Measurements from ENCODE around the gene RBM7. TPM values are rescaled to one million over a fixed set of nuclear protein-coding genes. Genes with fewer than 3 reads are reported as not detected.

Gene RBM7
- total RNA-seq, 4 donors from 2014 or later, result 5.6 to 25.9 (median 23.1) TPM

GRCh38 chr11:114392735-114393667, 7.5 kb upstream of the RBM7 start:
- intact Hi-C loops (cut with DNase I; ENCODE audit: low total_unique reads), result no loop called here
- Histone ChIP-seq H3K36me3 (no peaks in the 10 kb centered on the region), H3K4me3 (no peak overlapping the region), H3K27ac (no peak overlapping the region), H3K9me3 (no peaks in the 10 kb centered on the region), H3K4me1 (peaks cover 0 to 27% (median 2%) of the 10 kb centered on the region in 4 donors), H3K27me3 (no peaks in the 10 kb centered on the region)
- TF ChIP-seq CTCF (IDR thresholded peaks at IDR 0.05) (no peak), POLR2AphosphoS5 (IDR thresholded peaks at IDR 0.05) (no peak), POLR2A (IDR thresholded peaks at IDR 0.05) (no peak), EP300 (IDR thresholded peaks at IDR 0.05; ENCODE audit: low read depth) (no peak)
- in situ Hi-C loops (cut with MboI; ENCODE audit: low pct_ligation_motif_present in 1 of 4, low pct_unique_long_range_greater_than_20kb in 1 of 4, low sequenced_read_pairs in 3 of 4), result no loop called here
- 65 to 69% methylated on average over 4 of the region's 4 CpGs for WGBS, 2 donors (ENCODE audit: low coverage in 1 of 2)
- no peak for DNase-seq

GRCh38 chr11:114395736-114396135, 4.7 kb upstream of the RBM7 start:
- Histone ChIP-seq H3K27me3 (no peaks in the 10 kb centered on the region), H3K4me3 (no peak overlapping the region), H3K36me3 (no peaks in the 10 kb centered on the region), H3K27ac (no peak overlapping the region), H3K4me1 (peaks cover 8 to 43% (median 10%) of the 10 kb centered on the region in 4 donors), H3K9me3 (no peaks in the 10 kb centered on the region)
- intact Hi-C loops (cut with DNase I; ENCODE audit: low total_unique reads), result no loop called here
- WGBS, 2 donors (ENCODE audit: low coverage in 1 of 2), result 21 to 41% methylated on average over 3 of the region's 3 CpGs
- no peak for TF ChIP-seq EP300 (IDR thresholded peaks at IDR 0.05; ENCODE audit: low read depth)
- peak in 1 of 5 experiments; percentile 20 for TF ChIP-seq CTCF (IDR thresholded peaks at IDR 0.05)
- in situ Hi-C loops (cut with MboI; ENCODE audit: low pct_ligation_motif_present in 1 of 4, low pct_unique_long_range_greater_than_20kb in 1 of 4, low sequenced_read_pairs in 3 of 4), result no loop called here
- no peak for DNase-seq

- Histone ChIP-seq H3K9me3 (no peaks in the 10 kb centered on the region), H3K4me3 (no peak overlapping the region), H3K36me3 (no peaks in the 10 kb centered on the region), H3K27me3 (no peaks in the 10 kb centered on the region), H3K4me1 (peaks cover 9 to 51% (median 13%) of the 10 kb centered on the region in 4 donors), H3K27ac (no peak overlapping the region)
- in situ Hi-C loops (cut with MboI; ENCODE audit: low pct_ligation_motif_present in 1 of 4, low pct_unique_long_range_greater_than_20kb in 1 of 4, low sequenced_read_pairs in 3 of 4), result no loop called here
- TF ChIP-seq CTCF (IDR thresholded peaks at IDR 0.05), result no peak
- no peak for TF ChIP-seq POLR2AphosphoS5 (IDR thresholded peaks at IDR 0.05)
- no peak for TF ChIP-seq POLR2A (IDR thresholded peaks at IDR 0.05)
- TF ChIP-seq EP300 (IDR thresholded peaks at IDR 0.05; ENCODE audit: low read depth), result no peak
- no peak for DNase-seq
- intact Hi-C loops (cut with DNase I; ENCODE audit: low total_unique reads), result no loop called here
Measured at GRCh38 chr11:114396916-114397315, 3.5 kb upstream of the RBM7 start.

- Histone ChIP-seq H3K27me3 (no peaks in the 10 kb centered on the region), H3K36me3 (no peaks in the 10 kb centered on the region), H3K27ac (no peak overlapping the region), H3K4me1 (peaks cover 9 to 56% (median 15%) of the 10 kb centered on the region in 4 donors), H3K4me3 (no peak overlapping the region), H3K9me3 (no peaks in the 10 kb centered on the region)
- DNase-seq, result no peak
- in situ Hi-C loops (cut with MboI; ENCODE audit: low pct_ligation_motif_present in 1 of 4, low pct_unique_long_range_greater_than_20kb in 1 of 4, low sequenced_read_pairs in 3 of 4), result no loop called here
- intact Hi-C loops (cut with DNase I; ENCODE audit: low total_unique reads), result no loop called here
- 78 to 96% methylated on average over 2 of the region's 2 CpGs for WGBS, 2 donors (ENCODE audit: low coverage in 1 of 2)
- TF ChIP-seq POLR2A (IDR thresholded peaks at IDR 0.05), result no peak
- no peak for TF ChIP-seq CTCF (IDR thresholded peaks at IDR 0.05)
- no peak for TF ChIP-seq EP300 (IDR thresholded peaks at IDR 0.05; ENCODE audit: low read depth)
- TF ChIP-seq POLR2AphosphoS5 (IDR thresholded peaks at IDR 0.05), result no peak
Measured at GRCh38 chr11:114397349-114397982, 3.0 kb upstream of the RBM7 start.
